ENCODE data around the gene IRS1. TPM values are rescaled to one million over a fixed set of nuclear protein-coding genes. Genes with fewer than 3 reads are reported as not detected.

Gene IRS1
- polyA plus RNA-seq, 1 experiment: 13.0 TPM

GRCh38 chr2:226683944-226684562 is 115.6 kb downstream of the IRS1 start:
- no peak for DNase-seq (ENCODE audit: low read depth)
- no peaks in the 10 kb centered on the region for H3K36me3 ChIP-seq (ENCODE audit: control insufficient read depth, insufficient read depth, low read length)
- H3K27me3 ChIP-seq (ENCODE audit: control insufficient read depth, insufficient read depth, low read length): no peaks in the 10 kb centered on the region
- no peak for TF ChIP-seq CTCF (IDR thresholded peaks at IDR 0.05; ENCODE audit: insufficient read depth, low read depth, low read length)
- ChIA-PET POLR2A (no interaction called here), CTCF (no interaction called here)
- no peak overlapping the region for H3K4me3 ChIP-seq (ENCODE audit: low read depth, low read length)

- H3K27me3 ChIP-seq (ENCODE audit: control insufficient read depth, insufficient read depth, low read length): no peaks in the 10 kb centered on the region
- POLR2A ChIA-PET: no interaction called here
- TF ChIP-seq CTCF (IDR thresholded peaks at IDR 0.05; ENCODE audit: insufficient read depth, low read depth, low read length): no peak
- DNase-seq (ENCODE audit: low read depth): no peak
- no peak overlapping the region for H3K4me3 ChIP-seq (ENCODE audit: low read depth, low read length)
- no peaks in the 10 kb centered on the region for H3K36me3 ChIP-seq (ENCODE audit: control insufficient read depth, insufficient read depth, low read length)
- CTCF ChIA-PET: no interaction called here
Observed at GRCh38 chr2:226683196-226683595, 116.4 kb downstream of the IRS1 start.

Other genes with a start within 250 kb of the IRS1 start
- gene RHBDD1, start 36.2 kb upstream of the IRS1 start, polyA plus RNA-seq (2011; rRNA removed): 29.2 and 51.6 TPM in 2 replicates